Neuronal stem cell (in vitro differentiated cells): Measurements from ENCODE around the gene CA11.

Experiments
- DNase-seq: peaks from one replicate; pipeline ENCODE4 v3.0.0-alpha.2; 2013; ENCODE audit warnings: low spot score
- H2AFZ ChIP-seq: one replicate; pipeline ENCODE4 v1.6.1; 2013; ENCODE audit warnings: mild to moderate bottlenecking, low read length, inconsistent platforms
- H2AK5ac ChIP-seq: 2 replicates; pipeline ENCODE4 v1.6.1; 2013; ENCODE audit warnings: low read depth, mild to moderate bottlenecking, inconsistent platforms, low read length, moderate library complexity, mixed read lengths
- H2BK120ac ChIP-seq: 2 replicates; pipeline ENCODE4 v1.6.1; 2013; ENCODE audit warnings: low read depth, mild to moderate bottlenecking, inconsistent platforms, low read length, moderate library complexity, mixed read lengths
- H2BK12ac ChIP-seq: one replicate; pipeline ENCODE4 v1.6.1; 2013; ENCODE audit warnings: low read length, inconsistent platforms
- H2BK15ac ChIP-seq: 2 replicates; pipeline ENCODE4 v1.6.1; 2013; ENCODE audit warnings: mild to moderate bottlenecking, low read length, inconsistent platforms, mixed read lengths
- H2BK5ac ChIP-seq: one replicate; pipeline ENCODE4 v1.6.1; 2013; ENCODE audit warnings: inconsistent platforms, mild to moderate bottlenecking, low read length, moderate library complexity
- H3K14ac ChIP-seq: one replicate; pipeline ENCODE4 v1.6.1; 2013; ENCODE audit warnings: low read length, inconsistent platforms
- H3K18ac ChIP-seq: 2 replicates; pipeline ENCODE4 v1.6.1; 2013; ENCODE audit warnings: low read length, inconsistent platforms
- H3K23ac ChIP-seq: 2 replicates; pipeline ENCODE4 v1.6.1; 2013; ENCODE audit warnings: low read depth, mild to moderate bottlenecking, mixed read lengths, low read length, inconsistent platforms; ENCODE audit not compliant: poor library complexity
- H3K27ac ChIP-seq: replicated peaks from 3 replicates; pipeline ENCODE4 v1.5.1; 2013; ENCODE audit warnings: low read length, inconsistent platforms
- H3K27me3 ChIP-seq, 3 experiments: 2 replicates each; pipeline ENCODE4 v1.6.1; 2013; ENCODE audit warnings: low read length in 3 of 3, mild to moderate bottlenecking in 2 of 3, inconsistent platforms in 1 of 3, low read depth in 1 of 3, mixed read lengths in 1 of 3, moderate library complexity in 1 of 3; ENCODE audit not compliant: control insufficient read depth in 3 of 3, insufficient read depth in 3 of 3
- H3K36me3 ChIP-seq, 2 donors: replicated peaks in 1 of 2; 2 replicates each; pipeline ENCODE4 v1.6.1; 2013; ENCODE audit warnings: low read length in 2 of 2; ENCODE audit not compliant: control insufficient read depth in 2 of 2, insufficient read depth in 2 of 2
- H3K4ac ChIP-seq: 2 replicates; pipeline ENCODE4 v1.6.1; 2013; ENCODE audit warnings: inconsistent platforms, mild to moderate bottlenecking, low read length, moderate library complexity
- H3K4me1 ChIP-seq, 2 donors: 1 replicate in 1 of 2; 2 replicates in 1 of 2; pipeline ENCODE4 v1.6.1; 2013; ENCODE audit warnings: low read length in 2 of 2, low read depth in 1 of 2; ENCODE audit not compliant: control insufficient read depth in 2 of 2, insufficient read depth in 1 of 2
- H3K4me2 ChIP-seq: one replicate; pipeline ENCODE4 v1.6.1; 2013; ENCODE audit warnings: mild to moderate bottlenecking, low read length, inconsistent platforms; ENCODE audit not compliant: insufficient read depth, poor library complexity, severe bottlenecking
- H3K4me3 ChIP-seq, 2 donors: 2 replicates each; pipeline ENCODE4 v1.5.1; 2013; ENCODE audit warnings: low read length in 2 of 2, mild to moderate bottlenecking in 2 of 2, inconsistent platforms in 1 of 2, moderate library complexity in 1 of 2
- H3K79me1 ChIP-seq: one replicate; pipeline ENCODE4 v1.6.1; 2013; ENCODE audit warnings: low read depth, mild to moderate bottlenecking, inconsistent platforms, low read length, moderate library complexity
- H3K9ac ChIP-seq: one replicate; pipeline ENCODE4 v1.6.1; 2013; ENCODE audit warnings: mild to moderate bottlenecking, low read depth, low read length, inconsistent platforms; ENCODE audit not compliant: poor library complexity
- H3K9me3 ChIP-seq, 2 donors: replicated peaks in 1 of 2; 2 replicates each; pipeline versions ENCODE3 to v1.6.1; 2013; ENCODE audit warnings: low read length in 2 of 2, mild to moderate bottlenecking in 2 of 2, inconsistent platforms in 1 of 2, low read depth in 1 of 2, mixed read lengths in 1 of 2, moderate library complexity in 1 of 2; ENCODE audit not compliant: control insufficient read depth in 2 of 2, insufficient read depth in 1 of 2
- H4K8ac ChIP-seq: one replicate; pipeline ENCODE4 v1.6.1; 2013; ENCODE audit warnings: low read depth, mild to moderate bottlenecking, inconsistent platforms, low read length, moderate library complexity
- H4K91ac ChIP-seq: one replicate; pipeline ENCODE4 v1.6.1; 2013; ENCODE audit warnings: low read length, low read depth, mild to moderate bottlenecking, inconsistent platforms; ENCODE audit not compliant: poor library complexity
- WGBS, 2 donors: extraction: QIAGEN DNeasy Blood & Tissue Kit; methylation state at CpG; one replicate each; pipeline ENCODE4 v1.1.7; 2013; ENCODE audit warnings: missing lambda C conversion rate in 2 of 2, mixed read lengths in 1 of 2; ENCODE audit not compliant: insufficient read length in 2 of 2, insufficient replicate concordance in 1 of 2; ENCODE audit errors: extremely low coverage in 2 of 2; 5-methylcytosine and 5-hydroxymethylcytosine counted together

Gene CA11

DNA sequence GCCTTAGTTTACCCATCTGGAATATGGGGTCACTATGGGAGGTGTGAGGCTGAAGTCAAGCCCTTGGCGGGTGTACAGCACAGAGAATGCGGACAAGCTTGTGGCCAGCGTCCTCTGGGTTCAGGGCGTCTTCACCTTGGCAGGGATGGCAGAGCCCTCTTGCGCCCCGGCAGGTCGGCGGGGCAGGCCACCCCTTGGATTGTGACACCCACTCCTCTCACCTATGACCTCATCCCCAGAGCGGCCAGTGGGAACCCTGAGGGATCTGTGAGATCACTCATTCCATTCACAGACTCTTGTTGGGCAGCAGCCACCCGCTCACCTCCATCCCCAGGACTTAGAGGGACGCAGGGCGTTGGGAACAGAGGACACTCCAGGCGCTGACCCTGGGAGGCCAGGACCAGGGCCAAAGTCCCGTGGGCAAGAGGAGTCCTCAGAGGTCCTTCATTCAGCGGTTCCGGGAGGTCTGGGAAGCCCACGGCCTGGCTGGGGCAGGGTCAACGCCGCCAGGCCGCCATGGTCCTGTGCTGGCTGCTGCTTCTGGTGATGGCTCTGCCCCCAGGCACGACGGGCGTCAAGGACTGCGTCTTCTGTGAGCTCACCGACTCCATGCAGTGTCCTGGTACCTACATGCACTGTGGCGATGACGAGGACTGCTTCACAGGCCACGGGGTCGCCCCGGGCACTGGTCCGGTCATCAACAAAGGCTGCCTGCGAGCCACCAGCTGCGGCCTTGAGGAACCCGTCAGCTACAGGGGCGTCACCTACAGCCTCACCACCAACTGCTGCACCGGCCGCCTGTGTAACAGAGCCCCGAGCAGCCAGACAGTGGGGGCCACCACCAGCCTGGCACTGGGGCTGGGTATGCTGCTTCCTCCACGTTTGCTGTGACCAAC, 39.3 kb downstream of the CA11 start, which contains the start of gene SPACA4:
TSS of gene SPACA4 (plus strand) at position 280 of the 896 bp plus-strand sequence. CDS start at position 517, 237 bp downstream.
- peak within 1 kb of the TSS; percentile 20 for H2BK15ac ChIP-seq
- H3K79me1 ChIP-seq, result peaks cover 2% of the 10 kb centered on the region
- H3K36me3 ChIP-seq, result no peaks in the 10 kb centered on the region
- H2BK5ac ChIP-seq, result no peak within 1 kb of the TSS
- H3K4me3 ChIP-seq, result no peak within 1 kb of the TSS
- no peaks in the 10 kb centered on the region for H3K4me1 ChIP-seq
- peak within 1 kb of the TSS; percentile 71 for H3K14ac ChIP-seq
- no peak within 1 kb of the TSS for H3K27ac ChIP-seq
- no CpG with 5 or more reads among the region's 39 CpGs for WGBS, 2 donors
- H2BK12ac ChIP-seq, result no peak within 1 kb of the TSS
- H3K9ac ChIP-seq, result peak within 1 kb of the TSS; percentile 61
- no peak for DNase-seq
- no peak within 1 kb of the TSS for H2AFZ ChIP-seq
- no peak within 1 kb of the TSS for H3K4me2 ChIP-seq
- no peak within 1 kb of the TSS for H4K8ac ChIP-seq
- peak within 1 kb of the TSS; percentile 47 for H2AK5ac ChIP-seq
- peak within 1 kb of the TSS; percentile 32 for H3K4ac ChIP-seq
- H2BK120ac ChIP-seq, result no peak within 1 kb of the TSS
- peak within 1 kb of the TSS; percentile 29 for H3K23ac ChIP-seq
- H4K91ac ChIP-seq, result no peak within 1 kb of the TSS
- no peaks in the 10 kb centered on the region for H3K27me3 ChIP-seq
- peak within 1 kb of the TSS; percentile 52 for H3K18ac ChIP-seq
- H3K9me3 ChIP-seq, result no peaks in the 10 kb centered on the region

DNA sequence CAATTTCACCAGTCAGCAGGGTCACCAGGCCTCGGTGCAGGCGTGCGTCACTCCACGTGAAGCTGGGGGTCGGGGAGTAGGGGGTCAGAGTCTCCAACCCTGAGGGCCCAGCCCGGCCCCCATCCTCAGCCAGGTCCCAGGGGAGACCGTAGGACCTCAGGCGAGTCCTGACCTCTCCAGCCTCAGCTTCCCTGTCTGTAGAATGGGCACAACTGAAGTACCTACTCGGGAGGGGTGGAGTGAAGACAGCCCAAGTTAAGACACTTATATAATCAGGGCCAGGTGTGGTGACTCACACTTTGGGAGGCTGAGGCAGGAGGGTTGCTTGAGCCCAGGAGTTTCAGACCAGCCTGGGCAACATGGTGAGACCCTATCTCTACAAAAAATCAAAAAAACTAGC, 42.1 kb downstream of the CA11 start:
- no peaks in the 10 kb centered on the region for H3K4me1 ChIP-seq
- H3K9ac ChIP-seq, result no peak overlapping the region
- no peak overlapping the region for H3K14ac ChIP-seq
- H3K36me3 ChIP-seq, result no peaks in the 10 kb centered on the region
- H2BK12ac ChIP-seq, result no peak overlapping the region
- no CpG with 5 or more reads among the region's 9 CpGs for WGBS, 2 donors
- H3K9me3 ChIP-seq, result no peaks in the 10 kb centered on the region
- no peak overlapping the region for H3K18ac ChIP-seq
- H2BK15ac ChIP-seq, result no peak overlapping the region
- H4K91ac ChIP-seq, result no peak overlapping the region
- peaks cover 0 to under 1% (median 0%) of the 10 kb centered on the region in 3 experiments for H3K27me3 ChIP-seq
- H3K4me2 ChIP-seq, result no peak overlapping the region
- H4K8ac ChIP-seq, result no peak overlapping the region
- no peak overlapping the region for H2BK5ac ChIP-seq
- H2AK5ac ChIP-seq, result peak overlapping the region; percentile 46
- H3K79me1 ChIP-seq, result peaks cover 2% of the 10 kb centered on the region
- H2BK120ac ChIP-seq, result no peak overlapping the region
- H3K27ac ChIP-seq, result no peak overlapping the region
- H3K4me3 ChIP-seq, result no peak overlapping the region
- no peak for DNase-seq
- H2AFZ ChIP-seq, result no peak overlapping the region
- H3K23ac ChIP-seq, result no peak overlapping the region
- no peak overlapping the region for H3K4ac ChIP-seq

DNA sequence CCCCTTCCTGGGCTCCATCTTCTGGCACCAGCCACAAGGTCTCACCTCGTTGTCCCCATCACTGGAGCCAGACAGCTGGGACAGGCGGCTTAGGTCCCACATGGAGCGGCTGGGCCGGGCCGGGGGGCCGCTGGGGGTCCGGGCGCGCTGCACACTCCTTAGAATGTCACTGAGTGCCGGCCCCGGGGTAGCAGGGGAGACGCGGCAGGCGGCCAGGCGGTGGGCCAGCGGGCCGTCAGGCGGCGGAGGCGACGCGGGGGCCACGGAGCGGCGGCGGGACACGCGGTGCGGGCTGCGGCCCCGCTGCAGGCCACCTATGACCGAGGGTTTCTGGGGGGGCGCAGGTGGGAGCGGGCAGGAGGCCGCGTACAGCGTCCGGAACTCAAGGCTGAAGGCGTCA, 42.5 kb downstream of the CA11 start:
- no peak overlapping the region for H4K8ac ChIP-seq
- peaks cover 0 to 5% (median 0%) of the 10 kb centered on the region in 3 experiments for H3K27me3 ChIP-seq
- H3K4me3 ChIP-seq, result no peak overlapping the region
- no peak overlapping the region for H3K9ac ChIP-seq
- H3K4me2 ChIP-seq, result no peak overlapping the region
- H4K91ac ChIP-seq, result no peak overlapping the region
- DNase-seq, result no peak
- H3K23ac ChIP-seq, result no peak overlapping the region
- no peaks in the 10 kb centered on the region for H3K36me3 ChIP-seq
- no peaks in the 10 kb centered on the region for H3K4me1 ChIP-seq
- peak overlapping the region; percentile 87 for H3K18ac ChIP-seq
- no peak overlapping the region for H3K14ac ChIP-seq
- H2BK15ac ChIP-seq, result peak overlapping the region; percentile 75
- no peak overlapping the region for H2BK120ac ChIP-seq
- peak overlapping the region; percentile 53 for H2BK5ac ChIP-seq
- no peak overlapping the region for H2AFZ ChIP-seq
- H3K4ac ChIP-seq, result no peak overlapping the region
- no CpG with 5 or more reads among the region's 39 CpGs for WGBS, 2 donors
- H2BK12ac ChIP-seq, result peak overlapping the region; percentile 10
- H2AK5ac ChIP-seq, result peak overlapping the region; percentile 81
- H3K27ac ChIP-seq, result no peak overlapping the region
- no peaks in the 10 kb centered on the region for H3K9me3 ChIP-seq
- H3K79me1 ChIP-seq, result peaks cover 2% of the 10 kb centered on the region

DNA sequence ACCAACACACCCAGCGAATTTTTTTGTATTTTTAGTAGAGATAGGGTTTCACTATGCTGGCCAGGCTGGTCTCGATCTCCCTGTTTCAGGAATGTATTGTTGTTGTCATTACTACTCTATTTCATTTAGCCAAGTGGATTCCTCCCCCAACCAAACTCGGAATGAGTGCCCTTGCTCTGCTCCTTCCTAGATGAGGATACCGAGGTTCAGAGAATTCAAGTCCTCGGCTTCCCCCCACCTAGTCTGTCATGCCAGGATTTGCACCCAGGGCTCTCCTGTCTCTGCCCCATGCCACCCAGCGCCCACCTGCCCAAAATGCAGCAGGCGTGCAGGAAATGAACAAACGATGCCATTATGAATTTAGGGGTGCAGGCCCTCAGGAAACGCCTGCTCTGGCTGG, 43.0 kb downstream of the CA11 start:
- Histone ChIP-seq H3K9me3 (no peaks in the 10 kb centered on the region), H4K91ac (no peak overlapping the region), H2BK120ac (no peak overlapping the region), H2AK5ac (peak overlapping the region; percentile 81), H3K27ac (no peak overlapping the region), H4K8ac (no peak overlapping the region), H2BK5ac (peak overlapping the region; percentile 53), H3K36me3 (no peaks in the 10 kb centered on the region), H3K23ac (no peak overlapping the region), H2AFZ (no peak overlapping the region), H3K4ac (no peak overlapping the region), H3K27me3 (peaks cover 0 to 6% (median 0%) of the 10 kb centered on the region in 3 experiments), H3K14ac (no peak overlapping the region), H2BK15ac (peak overlapping the region; percentile 75), H3K79me1 (peaks cover 2% of the 10 kb centered on the region), H3K18ac (peak overlapping the region; percentile 87), H3K4me2 (no peak overlapping the region), H3K4me1 (no peaks in the 10 kb centered on the region), H2BK12ac (peak overlapping the region; percentile 10), H3K9ac (no peak overlapping the region), H3K4me3 (no peak overlapping the region)
- DNase-seq, result no peak
- no CpG with 5 or more reads among the region's 9 CpGs for WGBS, 2 donors
